ENCODE data around the gene TTLL10. TPM values are rescaled to one million over a fixed set of nuclear protein-coding genes. Genes with fewer than 3 reads are reported as not detected.
A peak's percentile ranks its signal among the peaks of the same experiment; 100 is the strongest.

The TTLL10 gene
- polyA plus RNA-seq, 2 of the 4 experiments (the other 2 are of a cell fraction): not detected

DNA sequence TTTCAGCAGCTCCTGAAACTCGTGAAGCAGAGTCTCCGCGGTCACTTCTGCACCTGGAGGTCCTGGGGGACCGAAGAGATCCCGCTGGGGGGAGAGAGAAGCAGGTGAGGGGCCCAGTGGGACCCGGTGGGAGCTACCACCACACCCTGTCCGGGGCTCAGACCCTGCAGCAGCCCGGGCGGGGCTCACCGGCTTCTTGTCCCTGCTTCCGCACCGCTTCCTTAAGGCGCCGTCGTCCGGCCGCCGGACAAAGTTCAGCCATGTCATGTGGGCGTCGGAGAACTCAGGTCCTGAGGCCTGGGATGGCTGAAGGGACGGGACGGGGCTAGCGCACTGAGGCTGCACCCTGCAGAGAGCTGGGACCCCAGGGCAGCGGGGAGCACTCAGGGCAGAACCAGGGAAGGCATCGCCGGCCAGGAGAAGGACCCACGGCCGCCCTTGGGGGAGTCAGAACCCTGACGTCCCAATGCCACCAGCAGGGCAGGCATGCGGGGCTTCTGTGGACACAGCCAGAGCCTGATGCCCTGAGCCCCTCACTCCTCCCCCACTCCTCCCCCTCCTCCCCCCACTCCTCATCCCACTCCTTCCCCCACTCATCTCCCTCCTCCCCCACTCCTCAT is 70.6 kb downstream of the TTLL10 start:
- no peak for FAIRE-seq
- H3K9me3 ChIP-seq: no peaks in the 10 kb centered on the region
- CTCF ChIA-PET: interaction anchor here (1.1 to 2.2 kb wide), 2 partner anchors 11 to 48 kb away, joined by 3 to 7 read pairs; no protein-coding TSS in a partner anchor
- peak in 1 of 2 experiments; percentile 70 for DNase-seq (ENCODE audit: low read depth in 1 of 2, low spot score in 1 of 2)
- no peak overlapping the region for H3K4me3 ChIP-seq
- H3K4me1 ChIP-seq: peaks cover 19% of the 10 kb centered on the region; the same call in 1 of the 3 replicates
- ATAC-seq: peak in 1 of 2 experiments; percentile 59; a peak in 3 of 6 replicates
- H3K27ac ChIP-seq: peak overlapping the region in 1 of 2 experiments; percentile 56; a peak in 3 of 6 replicates
- no peak for TF ChIP-seq EHMT2 (IDR thresholded peaks at IDR 0.05; ENCODE audit: low read depth)
- TF ChIP-seq, protein P1, sequence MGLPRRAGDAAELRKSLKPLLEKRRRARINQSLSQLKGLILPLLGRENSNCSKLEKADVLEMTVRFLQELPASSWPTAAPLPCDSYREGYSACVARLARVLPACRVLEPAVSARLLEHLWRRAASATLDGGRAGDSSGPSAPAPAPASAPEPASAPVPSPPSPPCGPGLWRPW (IDR thresholded peaks at IDR 0.05): no peak
- no peak for TF ChIP-seq RARB (CRISPR knock-in tag; IDR thresholded peaks at IDR 0.05)
- no peak for TF ChIP-seq MYC (IDR thresholded peaks at IDR 0.05; ENCODE audit: borderline replicate concordance, low read length)
- TF ChIP-seq TP53 (CRISPR knock-in tag; IDR thresholded peaks at IDR 0.05): no peak
- no peak for TF ChIP-seq JUN (IDR thresholded peaks at IDR 0.05)
- no peak for TF ChIP-seq POLR2A (IDR thresholded peaks at IDR 0.05; ENCODE audit: low read length)
- no peak for TF ChIP-seq KDM1A (IDR thresholded peaks at IDR 0.05; ENCODE audit: low read depth)
- TF ChIP-seq, protein P2, sequence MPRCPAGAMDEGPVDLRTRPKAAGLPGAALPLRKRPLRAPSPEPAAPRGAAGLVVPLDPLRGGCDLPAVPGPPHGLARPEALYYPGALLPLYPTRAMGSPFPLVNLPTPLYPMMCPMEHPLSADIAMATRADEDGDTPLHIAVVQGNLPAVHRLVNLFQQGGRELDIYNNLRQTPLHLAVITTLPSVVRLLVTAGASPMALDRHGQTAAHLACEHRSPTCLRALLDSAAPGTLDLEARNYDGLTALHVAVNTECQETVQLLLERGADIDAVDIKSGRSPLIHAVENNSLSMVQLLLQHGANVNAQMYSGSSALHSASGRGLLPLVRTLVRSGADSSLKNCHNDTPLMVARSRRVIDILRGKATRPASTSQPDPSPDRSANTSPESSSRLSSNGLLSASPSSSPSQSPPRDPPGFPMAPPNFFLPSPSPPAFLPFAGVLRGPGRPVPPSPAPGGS (IDR thresholded peaks at IDR 0.05): no peak
- no peak for TF ChIP-seq FOXS1 (CRISPR knock-in tag; IDR thresholded peaks at IDR 0.05)
- no peak overlapping the region for H3K4me2 ChIP-seq
- POLR2A ChIA-PET: no interaction called here
- 45% methylated on average over 17 of the region's 30 CpGs for WGBS (ENCODE audit: missing lambda C conversion rate)

DNA sequence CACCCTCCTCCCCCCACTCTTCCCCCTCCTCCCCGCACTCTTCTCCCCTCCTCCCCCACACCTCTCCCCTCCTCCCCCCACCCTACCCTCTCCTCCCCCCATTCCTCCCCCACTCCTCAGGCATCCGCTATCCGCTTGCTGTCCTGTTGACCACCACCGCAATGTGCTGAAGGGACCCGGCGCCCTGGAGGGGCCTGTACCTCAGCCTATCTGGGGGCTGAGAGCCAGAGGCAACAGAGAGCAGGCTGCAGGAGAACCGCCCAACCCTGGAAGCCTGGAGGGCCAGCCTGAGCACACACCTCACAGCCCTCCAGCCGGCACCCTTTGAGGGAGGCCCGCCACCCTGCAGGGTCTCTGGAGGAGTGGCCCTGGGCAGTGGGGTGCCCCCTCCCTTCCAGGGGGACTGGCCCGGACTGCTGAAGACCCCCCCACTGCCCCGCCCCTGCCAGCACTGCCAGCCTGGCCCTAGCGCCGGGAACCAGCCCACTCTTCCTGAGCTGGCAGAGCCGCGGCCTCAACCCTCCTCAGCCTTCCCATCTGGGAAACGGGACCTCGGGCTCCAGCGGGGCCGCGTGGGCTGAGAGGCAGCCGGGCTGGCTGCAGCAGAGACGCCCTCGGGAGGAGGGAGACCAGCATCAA is 71.6 kb downstream of the TTLL10 start:
- TF ChIP-seq EP300 (IDR thresholded peaks at IDR 0.05): no peak
- no peak for TF ChIP-seq FOXS1 (CRISPR knock-in tag; IDR thresholded peaks at IDR 0.05)
- TF ChIP-seq, protein P3, sequence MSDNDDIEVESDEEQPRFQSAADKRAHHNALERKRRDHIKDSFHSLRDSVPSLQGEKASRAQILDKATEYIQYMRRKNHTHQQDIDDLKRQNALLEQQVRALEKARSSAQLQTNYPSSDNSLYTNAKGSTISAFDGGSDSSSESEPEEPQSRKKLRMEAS (IDR thresholded peaks at IDR 0.05): no peak
- no peak for TF ChIP-seq TFCP2L1 (CRISPR knock-in tag; IDR thresholded peaks at IDR 0.05)
- TF ChIP-seq HDAC2 (IDR thresholded peaks at IDR 0.05): no peak
- TF ChIP-seq MYC (IDR thresholded peaks at IDR 0.05; ENCODE audit: borderline replicate concordance, low read length): no peak
- TF ChIP-seq ZNF302 (CRISPR knock-in tag; IDR thresholded peaks at IDR 0.05): no peak
- CTCF ChIA-PET: no interaction called here

DNA sequence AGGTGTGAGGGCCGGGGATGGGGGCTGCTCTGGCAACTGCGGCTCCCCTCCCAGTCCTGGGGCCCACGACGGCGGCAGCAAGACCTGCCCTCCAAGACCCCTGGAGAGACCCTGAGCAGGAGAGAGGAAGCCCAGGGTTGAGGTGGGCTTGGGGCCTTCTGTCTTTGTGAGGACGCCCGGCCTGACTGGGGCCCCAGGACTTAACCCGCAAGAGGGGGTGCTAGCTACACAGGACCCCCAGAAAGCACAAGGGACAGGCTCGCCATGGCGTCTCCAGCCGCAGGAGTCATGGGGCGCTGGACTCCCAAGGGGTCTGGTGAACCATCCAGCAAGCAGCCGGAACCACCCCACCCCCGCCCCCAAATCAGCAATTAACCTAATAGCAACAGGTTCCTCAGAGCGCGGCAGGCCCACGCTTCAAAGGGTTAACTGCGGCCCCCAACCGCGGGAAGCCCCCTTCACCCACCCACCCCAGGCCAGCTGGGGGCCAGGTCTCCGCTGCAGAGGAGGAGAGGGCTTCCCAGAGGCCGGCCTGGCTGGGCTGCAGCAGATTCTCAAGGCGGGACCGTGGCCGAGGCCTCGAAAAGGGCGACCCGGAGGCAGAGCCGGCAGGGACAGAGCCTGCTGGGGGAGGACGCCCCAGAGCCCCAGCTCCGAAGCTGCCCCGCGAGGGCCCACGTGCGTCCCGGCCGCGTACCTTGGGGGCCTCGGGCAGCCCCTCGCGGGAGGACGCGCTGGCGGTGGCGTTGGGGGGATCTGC is 72.3 kb downstream of the TTLL10 start:
- DNase-seq (ENCODE audit: low read depth in 1 of 2, low spot score in 1 of 2): no peak
- CTCF ChIA-PET: no interaction called here
- 96% methylated on average over 16 of the region's 45 CpGs for WGBS (ENCODE audit: missing lambda C conversion rate)
- POLR2A ChIA-PET: interaction anchor here (0.6 kb wide), 1 partner anchor 9 kb away, joined by 4 read pairs; no protein-coding TSS in a partner anchor
- H3K4me3 ChIP-seq: no peak overlapping the region
- H3K4me1 ChIP-seq: 0 out of 3 replicates have a peak, but pooled peaks cover 10% of the 10 kb centered on the region
- H3K9me3 ChIP-seq: no peaks in the 10 kb centered on the region
- TF ChIP-seq MAFK (IDR thresholded peaks at IDR 0.05; ENCODE audit: partially characterized antibody) (no peak), ESRRA (IDR thresholded peaks at IDR 0.05; ENCODE audit: borderline replicate concordance, low read length) (no peak), JUNB (IDR thresholded peaks at IDR 0.05) (no peak), RCOR1 (IDR thresholded peaks at IDR 0.05; ENCODE audit: low read depth, low read length) (no peak), HOXB13 (CRISPR knock-in tag; IDR thresholded peaks at IDR 0.05; ENCODE audit: low read depth) (no peak), RNF2 (IDR thresholded peaks at IDR 0.05; ENCODE audit: borderline replicate concordance, low read depth) (no peak), RAD21 (conservative IDR thresholded peaks at IDR 0.05 in 1 of 2, IDR thresholded peaks at IDR 0.05 in 1 of 2) (no peak)
- TF ChIP-seq, protein P4, sequence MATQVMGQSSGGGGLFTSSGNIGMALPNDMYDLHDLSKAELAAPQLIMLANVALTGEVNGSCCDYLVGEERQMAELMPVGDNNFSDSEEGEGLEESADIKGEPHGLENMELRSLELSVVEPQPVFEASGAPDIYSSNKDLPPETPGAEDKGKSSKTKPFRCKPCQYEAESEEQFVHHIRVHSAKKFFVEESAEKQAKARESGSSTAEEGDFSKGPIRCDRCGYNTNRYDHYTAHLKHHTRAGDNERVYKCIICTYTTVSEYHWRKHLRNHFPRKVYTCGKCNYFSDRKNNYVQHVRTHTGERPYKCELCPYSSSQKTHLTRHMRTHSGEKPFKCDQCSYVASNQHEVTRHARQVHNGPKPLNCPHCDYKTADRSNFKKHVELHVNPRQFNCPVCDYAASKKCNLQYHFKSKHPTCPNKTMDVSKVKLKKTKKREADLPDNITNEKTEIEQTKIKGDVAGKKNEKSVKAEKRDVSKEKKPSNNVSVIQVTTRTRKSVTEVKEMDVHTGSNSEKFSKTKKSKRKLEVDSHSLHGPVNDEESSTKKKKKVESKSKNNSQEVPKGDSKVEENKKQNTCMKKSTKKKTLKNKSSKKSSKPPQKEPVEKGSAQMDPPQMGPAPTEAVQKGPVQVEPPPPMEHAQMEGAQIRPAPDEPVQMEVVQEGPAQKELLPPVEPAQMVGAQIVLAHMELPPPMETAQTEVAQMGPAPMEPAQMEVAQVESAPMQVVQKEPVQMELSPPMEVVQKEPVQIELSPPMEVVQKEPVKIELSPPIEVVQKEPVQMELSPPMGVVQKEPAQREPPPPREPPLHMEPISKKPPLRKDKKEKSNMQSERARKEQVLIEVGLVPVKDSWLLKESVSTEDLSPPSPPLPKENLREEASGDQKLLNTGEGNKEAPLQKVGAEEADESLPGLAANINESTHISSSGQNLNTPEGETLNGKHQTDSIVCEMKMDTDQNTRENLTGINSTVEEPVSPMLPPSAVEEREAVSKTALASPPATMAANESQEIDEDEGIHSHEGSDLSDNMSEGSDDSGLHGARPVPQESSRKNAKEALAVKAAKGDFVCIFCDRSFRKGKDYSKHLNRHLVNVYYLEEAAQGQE (IDR thresholded peaks at IDR 0.05): no peak
- no peak overlapping the region for H3K4me2 ChIP-seq
- no peak for ATAC-seq
- no peak for FAIRE-seq
- H3K27ac ChIP-seq: peak overlapping the region in 1 of 2 experiments; percentile 52; a peak in 1 of 6 replicates

More for the DNA sequence above, 71.6 kb downstream of the TTLL10 start:
- ATAC-seq: no peak
- Histone ChIP-seq H3K4me2 (no peak overlapping the region), H3K4me3 (no peak overlapping the region), H3K4me1 (peaks cover 10% of the 10 kb centered on the region; the same call in 1 of the 3 replicates), H3K9me3 (no peaks in the 10 kb centered on the region), H3K27ac (peak overlapping the region in 1 of 2 experiments; percentile 52; a peak in 1 of 6 replicates)
- POLR2A ChIA-PET: no interaction called here
- no peak for DNase-seq (ENCODE audit: low read depth in 1 of 2, low spot score in 1 of 2)
- no peak for FAIRE-seq
- WGBS (ENCODE audit: missing lambda C conversion rate): 82% methylated on average over 9 of the region's 23 CpGs
